Skin epidermis (tissue), 12 donors: ENCODE data around the gene NKAIN2.
"Not testable (repeated sequence)": the region's sequence is repeated elsewhere in the genome, so short reads cannot be mapped to it uniquely, and the experiment has no call there.

ENCODE experiments used
- H3K27ac ChIP-seq, 21 experiments: fragments of 200-600 bp; sonication (generic) in 11 of 21; one replicate each; pipeline ENCODE4 v1.5.0; 2020; ENCODE audit warnings: mild to moderate bottlenecking in 3 of 21, inconsistent platforms in 2 of 21, moderate library complexity in 2 of 21
- H3K4me3 ChIP-seq, 7 experiments: fragments of 200-600 bp; sonication (generic) in 2 of 7; one replicate each; pipeline ENCODE4 v1.5.0; 2020; ENCODE audit warnings: inconsistent platforms in 2 of 7, mild to moderate bottlenecking in 2 of 7, moderate library complexity in 1 of 7

Gene NKAIN2

GRCh38 chr6:124273701-124274100, 470.0 kb downstream of the NKAIN2 start:
- Histone ChIP-seq H3K4me3 (no peak overlapping the region), H3K27ac (no peak overlapping the region)

- Histone ChIP-seq H3K4me3 (no peak overlapping the region), H3K27ac (no peak overlapping the region)
Measured at GRCh38 chr6:124282541-124282940, 478.9 kb downstream of the NKAIN2 start.

- H3K4me3 ChIP-seq, result no peak overlapping the region
- H3K27ac ChIP-seq, result no peak overlapping the region
Measured at GRCh38 chr6:124283486-124283885, 479.8 kb downstream of the NKAIN2 start.

GRCh38 chr6:124285146-124285545, 481.5 kb downstream of the NKAIN2 start:
- Histone ChIP-seq H3K4me3 (no peak overlapping the region), H3K27ac (no peak overlapping the region)

GRCh38 chr6:124294574-124295200, 491.0 kb downstream of the NKAIN2 start:
- no peak overlapping the region for H3K4me3 ChIP-seq

GRCh38 chr6:124297507-124297906, 493.8 kb downstream of the NKAIN2 start:
- no peak overlapping the region for H3K4me3 ChIP-seq
- H3K27ac ChIP-seq, result no peak overlapping the region

More at GRCh38 chr6:124294574-124295200, 491.0 kb downstream of the NKAIN2 start:
- H3K27ac ChIP-seq, result no peak overlapping the region

GRCh38 chr6:124298730-124299129, 495.1 kb downstream of the NKAIN2 start:
- H3K27ac ChIP-seq, result no peak overlapping the region
- H3K4me3 ChIP-seq, result no peak overlapping the region

GRCh38 chr6:124300907-124301306, 497.2 kb downstream of the NKAIN2 start:
- not testable (repeated sequence) for H3K4me3 ChIP-seq, H3K27ac ChIP-seq

GRCh38 chr6:124303971-124304370, 500.3 kb downstream of the NKAIN2 start:
- H3K4me3 ChIP-seq, result no peak overlapping the region
- no peak overlapping the region for H3K27ac ChIP-seq

GRCh38 chr6:124310139-124310538, 506.5 kb downstream of the NKAIN2 start:
- Histone ChIP-seq H3K4me3 (no peak overlapping the region), H3K27ac (no peak overlapping the region)

- H3K4me3 ChIP-seq, result no peak overlapping the region
- H3K27ac ChIP-seq, result no peak overlapping the region
Measured at GRCh38 chr6:124319410-124319809, 515.7 kb downstream of the NKAIN2 start.

GRCh38 chr6:124324237-124324636, 520.6 kb downstream of the NKAIN2 start:
- H3K4me3 ChIP-seq, result no peak overlapping the region
- H3K27ac ChIP-seq, result no peak overlapping the region

- Histone ChIP-seq H3K27ac (no peak overlapping the region), H3K4me3 (no peak overlapping the region)
Measured at GRCh38 chr6:124330197-124330596, 526.5 kb downstream of the NKAIN2 start.

- no peak overlapping the region for H3K4me3 ChIP-seq
- no peak overlapping the region for H3K27ac ChIP-seq
Measured at GRCh38 chr6:124334359-124334758, 530.7 kb downstream of the NKAIN2 start.

GRCh38 chr6:124339610-124340334, 536.1 kb downstream of the NKAIN2 start:
- H3K27ac ChIP-seq, result no peak overlapping the region
- no peak overlapping the region for H3K4me3 ChIP-seq

- H3K4me3 ChIP-seq, H3K27ac ChIP-seq: not testable (repeated sequence)
Measured at GRCh38 chr6:124348339-124348738, 544.7 kb downstream of the NKAIN2 start.

GRCh38 chr6:124355146-124355545, 551.5 kb downstream of the NKAIN2 start:
- Histone ChIP-seq H3K27ac (no peak overlapping the region), H3K4me3 (no peak overlapping the region)

GRCh38 chr6:124356276-124356810, 552.7 kb downstream of the NKAIN2 start:
- H3K4me3 ChIP-seq, result no peak overlapping the region

GRCh38 chr6:124356811-124357210, 553.1 kb downstream of the NKAIN2 start:
- Histone ChIP-seq H3K4me3 (no peak overlapping the region), H3K27ac (no peak overlapping the region)

More at GRCh38 chr6:124356276-124356810, 552.7 kb downstream of the NKAIN2 start:
- H3K27ac ChIP-seq, result no peak overlapping the region

GRCh38 chr6:124368131-124368530, 564.5 kb downstream of the NKAIN2 start:
- Histone ChIP-seq H3K27ac (no peak overlapping the region), H3K4me3 (no peak overlapping the region)

- Histone ChIP-seq H3K4me3 (no peak overlapping the region), H3K27ac (no peak overlapping the region)
Measured at GRCh38 chr6:124371974-124372475, 568.4 kb downstream of the NKAIN2 start.
